Epithelial cell of esophagus (primary cell): ENCODE results near the gene RAPH1.
A peak's percentile ranks its signal among the peaks of the same experiment; 100 is the strongest.
"Not testable (repeated sequence)": the region's sequence is repeated elsewhere in the genome, so short reads cannot be mapped to it uniquely, and the experiment has no call there.

Source experiments
- DNase-seq: peaks from one replicate; pipeline ENCODE4 v3.0.0; 2010; ENCODE audit warnings: low read depth
- H3K4me3 ChIP-seq: 2 replicates; pipeline ENCODE4 v1.5.1; 2011; ENCODE audit warnings: mild to moderate bottlenecking, low read length, control low read depth
- CTCF ChIP-seq: IDR thresholded peaks from 2 replicates; pipeline ENCODE4 v1.5.1; 2011; ENCODE audit warnings: low read depth, mild to moderate bottlenecking, low read length, control low read depth, inconsistent platforms; ENCODE audit not compliant: insufficient read depth; ENCODE audit errors: missing control alignments

The RAPH1 gene

DNA sequence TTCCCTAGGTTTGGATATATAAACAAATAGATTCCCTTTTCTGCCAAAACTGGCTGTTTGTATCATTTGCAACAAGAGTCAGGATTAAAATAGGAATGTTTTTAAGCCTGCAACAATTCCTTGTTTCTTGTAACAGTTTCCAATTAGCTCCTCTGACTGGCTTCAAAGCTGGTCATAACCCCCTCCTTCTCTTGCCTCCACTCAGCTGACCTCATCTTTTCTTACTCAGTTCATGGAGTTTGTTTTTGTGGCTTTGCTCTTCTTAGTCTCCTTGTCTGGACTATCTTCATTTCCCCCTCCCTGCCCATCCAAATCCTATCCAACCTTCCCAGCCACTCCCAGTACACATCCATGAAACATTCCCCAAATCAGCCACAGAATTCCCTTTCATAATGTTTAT lies 14.3 kb upstream of the RAPH1 start:
- TF ChIP-seq CTCF = no peak
- no peak for DNase-seq
- H3K4me3 ChIP-seq = no peak overlapping the region

DNA sequence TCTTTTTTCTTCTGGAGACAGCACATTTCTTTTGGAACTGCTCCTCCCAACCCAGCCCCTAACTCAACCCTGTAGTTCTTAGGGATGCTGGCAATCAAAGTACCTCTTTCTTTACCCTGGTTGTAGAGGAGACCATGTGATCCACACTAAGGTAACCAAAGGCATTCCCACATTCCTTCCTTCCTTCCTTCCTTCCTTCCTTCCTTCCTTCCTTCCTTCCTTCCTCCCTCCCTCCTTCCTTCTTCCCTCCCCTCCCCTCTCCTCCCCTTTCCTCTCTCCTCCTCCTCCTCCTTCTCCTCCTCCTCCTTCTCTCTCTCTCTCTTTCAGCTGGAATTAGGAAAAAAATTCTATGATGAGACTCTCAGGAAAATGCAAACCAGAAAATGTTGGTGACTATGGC lies 13.8 kb upstream of the RAPH1 start:
- no peak for DNase-seq
- H3K4me3 ChIP-seq = no peak overlapping the region

DNA sequence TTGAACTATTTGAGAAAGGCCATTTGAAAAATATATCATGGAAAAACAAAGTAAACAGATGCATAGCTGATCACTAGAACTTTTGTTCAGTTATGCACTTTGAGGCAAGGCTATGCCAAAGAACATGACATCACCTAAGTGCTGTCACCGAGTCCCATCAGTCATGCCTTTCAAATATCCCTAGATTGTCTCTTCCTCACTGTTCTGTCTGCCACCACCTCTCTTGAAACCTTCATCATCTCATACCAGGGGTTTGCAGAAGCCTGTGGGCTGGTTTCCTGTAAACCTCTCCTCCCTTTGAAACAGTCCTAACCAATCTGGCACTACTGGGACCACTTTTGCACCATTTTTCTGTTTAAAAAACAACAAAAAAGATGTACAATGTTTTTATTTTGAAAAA lies 12.3 kb upstream of the RAPH1 start:
- H3K4me3 ChIP-seq = no peak overlapping the region
- DNase-seq = no peak
- no peak for TF ChIP-seq CTCF

More for the DNA sequence above, 13.8 kb upstream of the RAPH1 start:
- TF ChIP-seq CTCF = no peak

GRCh38 chr2:203544402-203544801 lies 9.3 kb upstream of the RAPH1 start:
- no peak overlapping the region for H3K4me3 ChIP-seq
- no peak for DNase-seq
- no peak for TF ChIP-seq CTCF

GRCh38 chr2:203543898-203544328 lies 8.8 kb upstream of the RAPH1 start:
- no peak for TF ChIP-seq CTCF
- DNase-seq = peak; percentile 44
- no peak overlapping the region for H3K4me3 ChIP-seq

DNA sequence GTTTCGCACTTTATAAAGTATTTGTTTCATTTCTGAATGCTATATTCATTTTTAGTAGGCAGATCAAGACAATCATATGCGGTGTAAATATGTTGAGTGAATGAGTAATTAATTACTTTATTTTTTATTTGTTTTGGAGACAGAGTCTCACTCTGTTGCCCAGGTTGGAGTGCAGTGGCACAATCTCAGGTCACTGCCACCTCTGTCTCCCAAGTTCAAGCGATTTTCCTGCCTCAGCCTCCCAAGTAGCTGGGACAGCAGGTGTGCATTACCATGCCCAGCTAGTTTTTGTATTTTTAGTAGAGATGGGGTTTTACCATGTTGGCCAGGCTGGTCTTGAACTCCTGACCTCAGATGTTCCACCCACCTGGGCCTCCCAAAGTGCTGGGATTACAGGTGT lies 5.5 kb upstream of the RAPH1 start:
- not testable (repeated sequence) for DNase-seq, H3K4me3 ChIP-seq

- DNase-seq = not testable (repeated sequence)
Observed at GRCh38 chr2:203538237-203538636, 3.1 kb upstream of the RAPH1 start.

GRCh38 chr2:203536586-203536951 lies 1.5 kb upstream of the RAPH1 start:
- not testable (repeated sequence) for H3K4me3 ChIP-seq, DNase-seq

More at GRCh38 chr2:203538237-203538636, 3.1 kb upstream of the RAPH1 start:
- H3K4me3 ChIP-seq = not testable (repeated sequence)

- DNase-seq = no peak
- H3K4me3 ChIP-seq = peak overlapping the region; percentile 57
- no peak for TF ChIP-seq CTCF
Observed at GRCh38 chr2:203535784-203536585, 884 bp upstream of the RAPH1 start.
